Stimulated activated CD8-positive, alpha-beta memory T cell treated with anti-CD3 and anti-CD28 coated beads, Interleukin-4, amount 100 ng/mL, for 24 hours (primary cell): Measurements from ENCODE around the gene RASSF10.

ENCODE experiments used
- DNase-seq: peaks from one replicate; pipeline ENCODE4 v3.0.0-alpha.2; 2020; ENCODE audit warnings: low read depth

Gene RASSF10

DNA sequence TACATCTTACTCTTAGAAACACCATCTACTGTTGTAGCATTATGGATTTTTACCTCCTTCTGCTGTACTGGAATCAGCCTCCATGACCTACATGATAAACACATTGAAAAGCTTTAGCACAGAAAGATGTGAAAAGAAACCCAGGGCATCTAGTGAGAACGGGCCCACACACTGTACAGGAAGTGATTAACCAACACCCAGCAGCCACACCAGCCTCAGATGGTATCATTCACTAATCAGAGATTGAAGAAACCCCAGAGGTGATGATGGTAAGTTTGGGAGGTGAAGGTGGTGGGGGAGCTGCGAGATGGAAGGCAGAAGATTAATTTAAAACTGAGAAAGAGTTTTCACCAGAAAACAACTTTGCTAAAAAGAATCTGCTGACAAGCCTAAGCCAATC is 46.1 kb downstream of the RASSF10 start:
- DNase-seq, result no peak

DNA sequence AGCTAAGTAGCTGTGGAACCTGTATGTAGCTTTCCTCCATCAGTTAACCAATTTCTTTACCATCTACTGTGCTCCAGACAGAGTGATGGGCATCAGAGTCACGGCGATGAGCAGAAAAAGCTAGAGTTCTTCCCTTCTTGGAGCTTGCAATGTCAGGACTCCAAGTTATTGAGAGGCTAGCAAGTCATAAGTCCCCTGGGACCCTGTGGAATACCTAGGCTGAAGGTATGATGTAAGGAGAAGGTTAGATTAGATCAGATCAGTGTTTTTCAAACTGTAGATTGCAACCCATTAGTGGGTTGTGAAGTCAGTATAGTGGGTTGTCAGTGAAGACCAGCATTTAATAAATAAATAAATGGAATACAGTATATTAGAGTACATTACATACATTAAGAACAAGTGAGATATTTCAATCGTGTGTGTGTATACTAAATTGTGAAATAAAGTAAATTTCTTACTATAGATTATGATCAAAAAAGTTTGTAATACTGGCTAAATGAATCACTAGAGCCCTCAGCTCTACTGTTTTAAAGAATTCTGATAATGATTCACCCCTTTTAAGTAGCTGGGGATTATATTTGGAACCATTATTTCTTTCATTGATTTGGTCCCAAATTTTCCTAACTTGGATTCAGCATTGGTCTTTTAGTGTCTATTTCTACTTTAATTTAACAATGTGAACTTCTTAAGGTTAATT is 52.3 kb downstream of the RASSF10 start:
- DNase-seq, result no peak
